Measurements from ENCODE around the gene CCNL2.
"Not testable (repeated sequence)": the region's sequence is repeated elsewhere in the genome, so short reads cannot be mapped to it uniquely, and the experiment has no call there.

The CCNL2 gene

GRCh38 chr1:1374589-1374928 is 24.6 kb downstream of the CCNL2 start:
- in situ Hi-C loops (cut with HindIII; ENCODE audit: low sequenced_read_pairs): no loop called here
- TF ChIP-seq CTCF (IDR thresholded peaks at IDR 0.05; ENCODE audit: low read depth, low read length): no peak
- DNase-seq (ENCODE audit: low read depth, low spot score): no peak
- H3K4me3 ChIP-seq (ENCODE audit: low read depth, low read length): peak overlapping the region; percentile 91

GRCh38 chr1:1373815-1374588 is 25.1 kb downstream of the CCNL2 start:
- peak overlapping the region; percentile 91 for H3K4me3 ChIP-seq (ENCODE audit: low read depth, low read length)
- in situ Hi-C loops (cut with HindIII; ENCODE audit: low sequenced_read_pairs): no loop called here
- TF ChIP-seq CTCF (IDR thresholded peaks at IDR 0.05; ENCODE audit: low read depth, low read length): no peak
- no peak for DNase-seq (ENCODE audit: low read depth, low spot score)

GRCh38 chr1:1373051-1373814 is 25.9 kb downstream of the CCNL2 start:
- in situ Hi-C loops (cut with HindIII; ENCODE audit: low sequenced_read_pairs): no loop called here
- no peak for DNase-seq (ENCODE audit: low read depth, low spot score)
- TF ChIP-seq CTCF (IDR thresholded peaks at IDR 0.05; ENCODE audit: low read depth, low read length): no peak
- no peak overlapping the region for H3K4me3 ChIP-seq (ENCODE audit: low read depth, low read length)

GRCh38 chr1:1371746-1372711 is 27.1 kb downstream of the CCNL2 start:
- H3K4me3 ChIP-seq (ENCODE audit: low read depth, low read length): no peak overlapping the region
- in situ Hi-C loops (cut with HindIII; ENCODE audit: low sequenced_read_pairs): no loop called here
- TF ChIP-seq CTCF (IDR thresholded peaks at IDR 0.05; ENCODE audit: low read depth, low read length): peak; percentile 96
- peak; percentile 52 for DNase-seq (ENCODE audit: low read depth, low spot score)

GRCh38 chr1:1371364-1371745 is 27.8 kb downstream of the CCNL2 start:
- DNase-seq (ENCODE audit: low read depth, low spot score): no peak
- H3K4me3 ChIP-seq (ENCODE audit: low read depth, low read length): no peak overlapping the region
- in situ Hi-C loops (cut with HindIII; ENCODE audit: low sequenced_read_pairs): no loop called here
- no peak for TF ChIP-seq CTCF (IDR thresholded peaks at IDR 0.05; ENCODE audit: low read depth, low read length)

- no peak for DNase-seq (ENCODE audit: low read depth, low spot score)
- TF ChIP-seq CTCF (IDR thresholded peaks at IDR 0.05; ENCODE audit: low read depth, low read length): no peak
- in situ Hi-C loops (cut with HindIII; ENCODE audit: low sequenced_read_pairs): no loop called here
- H3K4me3 ChIP-seq (ENCODE audit: low read depth, low read length): no peak overlapping the region
These were observed 28.3 kb downstream of the CCNL2 start for GRCh38 chr1:1370771-1371300.

- in situ Hi-C loops (cut with HindIII; ENCODE audit: low sequenced_read_pairs); DNase-seq (ENCODE audit: low read depth, low spot score): not testable (repeated sequence)
These were observed 29.0 kb downstream of the CCNL2 start for GRCh38 chr1:1370094-1370493.

More at GRCh38 chr1:1370094-1370493, 29.0 kb downstream of the CCNL2 start:
- H3K4me3 ChIP-seq (ENCODE audit: low read depth, low read length): not testable (repeated sequence)
